GM19372 (cell line): ENCODE measurements around the gene BSND.
"Not testable (repeated sequence)": the region's sequence is repeated elsewhere in the genome, so short reads cannot be mapped to it uniquely, and the experiment has no call there.

Experiments
- ATAC-seq: cut with Tn5 transposase; IDR thresholded peaks from one replicate; pipeline ENCODE4 v1.9.1; 2021; ENCODE audit warnings: mild to moderate bottlenecking, low read depth, moderate library complexity; ENCODE audit not compliant: unreplicated experiment

BSND gene

GRCh38 chr1:54998677-54999076 is at the start of gene BSND:
Gene BSND, plus strand, starts transcription at chr1:54998933. Its CDS starts 254 bp downstream, at chr1:54999187.
- ATAC-seq, result peak; percentile 52

- no peak for ATAC-seq
Observed at GRCh38 chr1:54949053-54949452, 49.7 kb upstream of the BSND start.

GRCh38 chr1:54950006-54950368 is 48.7 kb upstream of the BSND start:
- no peak for ATAC-seq

- peak; percentile 58 for ATAC-seq
Observed at GRCh38 chr1:54950369-54951163, 48.2 kb upstream of the BSND start.

- ATAC-seq, result no peak
Observed at GRCh38 chr1:54951810-54952226, 46.9 kb upstream of the BSND start.

DNA sequence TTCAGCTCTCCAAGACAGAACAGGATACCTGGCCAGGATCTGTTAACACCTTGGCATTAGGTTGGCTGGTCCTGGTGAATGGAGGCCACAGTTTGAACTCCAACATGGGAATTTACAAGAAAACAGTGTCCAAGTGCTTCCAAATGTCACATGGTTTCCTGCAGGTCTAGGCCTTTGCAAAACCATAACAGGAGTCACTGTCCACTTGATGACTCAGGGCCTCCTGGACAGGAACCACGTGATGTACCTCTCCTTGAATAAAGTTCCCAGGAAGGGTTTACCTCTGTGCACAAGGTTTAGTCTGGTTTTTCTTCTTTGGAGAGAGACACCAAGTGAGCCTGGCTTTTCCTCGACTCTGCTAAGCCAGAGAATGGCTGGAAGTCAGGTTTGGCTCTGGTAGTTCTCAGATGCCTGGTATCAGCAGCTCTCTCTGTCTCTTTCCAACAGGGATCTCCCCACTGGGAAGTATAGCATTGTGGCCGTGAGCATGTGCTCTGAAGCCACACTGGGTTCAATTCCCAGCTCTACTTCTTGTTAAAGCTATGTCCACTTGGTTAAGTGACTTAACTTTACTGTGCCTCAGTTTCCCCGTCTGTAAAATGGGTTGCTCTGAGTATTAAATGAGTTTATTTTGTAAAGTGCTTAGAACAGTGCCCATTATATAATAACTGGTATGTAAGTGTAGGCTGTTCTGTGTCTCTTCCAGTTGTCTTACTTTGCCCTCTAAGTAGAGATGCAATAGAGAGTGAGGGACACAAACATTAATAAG is 45.6 kb upstream of the BSND start:
- no peak for ATAC-seq

GRCh38 chr1:54953846-54954245 is 44.9 kb upstream of the BSND start:
- ATAC-seq, result no peak

DNA sequence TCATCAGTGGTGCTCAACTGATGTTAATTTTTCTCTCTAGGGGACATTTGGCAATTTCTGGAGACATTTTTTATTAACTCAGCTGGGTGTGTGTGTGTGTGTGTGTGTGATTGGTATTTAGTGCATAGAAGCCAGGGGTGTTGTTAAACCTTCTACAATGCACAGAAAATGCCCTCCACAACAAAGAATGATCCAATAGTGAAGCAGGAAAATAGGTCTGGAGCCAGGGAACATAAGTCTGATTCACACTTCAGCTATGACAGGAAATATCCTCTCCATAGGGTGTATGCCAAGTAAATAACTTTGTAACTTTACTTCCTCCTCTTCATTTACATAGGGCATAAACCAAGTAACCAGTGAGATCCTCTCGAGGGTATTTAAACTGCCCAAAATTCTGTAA is 43.4 kb upstream of the BSND start:
- ATAC-seq, result no peak

DNA sequence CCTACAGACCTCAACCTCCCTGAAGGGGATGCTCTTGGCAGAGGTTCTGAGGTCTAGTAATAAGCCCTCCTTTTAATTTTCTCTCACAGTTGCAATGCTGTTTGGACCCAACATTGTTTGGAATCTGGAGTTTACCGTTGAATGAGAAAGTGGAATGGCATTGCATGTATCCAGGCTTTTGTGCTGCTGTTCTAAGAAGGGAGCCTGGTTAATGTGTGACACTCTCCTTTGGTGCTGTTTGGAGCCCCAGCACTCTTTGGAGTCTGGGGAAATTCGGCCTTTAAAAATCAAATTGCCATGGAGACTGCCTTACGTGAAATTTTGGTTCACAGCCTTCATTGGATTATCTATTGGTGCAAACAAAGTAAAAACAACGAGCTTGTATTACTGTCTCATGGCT is 42.0 kb upstream of the BSND start:
- ATAC-seq, result no peak

- no peak for ATAC-seq
Observed at GRCh38 chr1:54959241-54959640, 39.5 kb upstream of the BSND start.

DNA sequence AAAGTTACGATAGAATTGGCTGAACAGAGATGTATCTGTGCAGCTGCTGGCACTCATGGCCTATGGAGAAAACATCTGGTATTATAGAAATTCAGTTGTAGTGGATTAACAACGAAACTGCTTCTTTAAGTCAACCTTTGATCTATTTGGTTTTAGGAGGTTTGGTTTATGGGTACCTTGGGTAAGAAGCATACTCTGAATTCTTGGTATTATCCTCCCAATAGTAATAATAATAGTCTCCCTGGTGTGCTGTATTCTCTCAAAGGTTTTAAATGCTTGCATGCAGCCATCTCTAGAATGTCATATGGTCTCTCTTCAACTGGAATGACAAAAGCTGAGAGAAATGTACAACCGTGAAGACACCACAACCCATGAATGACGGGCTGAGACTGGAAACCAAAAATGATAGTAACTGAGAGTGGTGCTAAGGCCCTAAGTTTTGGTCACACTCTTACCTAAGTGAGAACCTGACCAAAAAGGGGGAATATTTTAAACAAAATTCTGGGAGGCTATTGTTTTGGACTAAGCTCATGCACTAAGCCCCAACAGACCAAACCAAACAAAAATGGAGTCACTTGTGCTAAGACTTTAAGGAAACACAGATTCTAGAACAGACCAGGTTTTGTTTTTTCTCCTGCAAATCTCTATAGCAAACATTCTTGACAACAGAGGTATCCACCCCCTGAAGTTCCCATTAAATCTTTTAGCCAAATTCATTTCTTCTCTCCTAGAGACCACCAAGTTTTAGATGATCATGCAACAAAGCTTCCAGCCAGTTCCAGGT is 35.9 kb upstream of the BSND start:
- ATAC-seq, result no peak

DNA sequence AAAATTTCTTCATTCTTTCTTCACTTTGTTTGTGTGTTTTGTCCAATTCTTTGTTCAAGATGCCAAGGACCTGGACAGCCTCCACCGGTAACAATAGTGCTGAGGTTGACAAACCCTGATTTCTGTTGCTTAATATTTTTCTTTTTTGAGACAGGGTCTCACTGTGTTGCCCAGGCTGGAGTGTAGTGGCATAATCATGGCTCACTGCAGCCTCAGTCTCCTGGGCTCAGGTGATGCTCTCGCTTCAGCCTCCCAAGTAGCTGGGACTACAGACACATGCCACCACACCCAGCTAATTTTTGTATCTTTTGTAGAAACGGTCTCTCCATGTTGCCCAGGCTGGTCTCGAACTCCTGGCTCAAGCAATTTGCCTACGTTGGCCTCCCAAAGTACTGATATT is 34.9 kb upstream of the BSND start:
- not testable (repeated sequence) for ATAC-seq

GRCh38 chr1:54965624-54966340 is 33.0 kb upstream of the BSND start:
- peak; percentile 61 for ATAC-seq

- ATAC-seq, result no peak
Observed at GRCh38 chr1:54967372-54967771, 31.4 kb upstream of the BSND start.

DNA sequence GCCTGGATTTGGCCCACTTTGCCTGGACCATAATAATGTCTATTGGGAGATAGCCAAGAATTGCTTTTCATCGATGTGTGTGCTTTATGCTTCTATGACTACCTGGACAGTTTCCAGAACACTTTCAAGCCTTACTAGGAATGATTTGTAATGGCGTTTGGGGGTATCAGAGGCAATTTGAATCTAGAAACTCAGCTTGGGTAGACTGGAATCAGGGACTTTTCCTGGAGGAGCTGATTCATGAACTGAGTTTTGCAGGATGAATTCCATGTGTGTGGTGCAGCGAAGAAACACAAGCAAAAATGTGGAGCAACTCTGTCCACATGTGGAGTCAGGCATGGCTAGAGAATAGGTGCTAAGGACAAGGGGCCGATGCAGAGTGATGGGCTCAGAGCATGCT is 30.2 kb upstream of the BSND start:
- ATAC-seq, result no peak

DNA sequence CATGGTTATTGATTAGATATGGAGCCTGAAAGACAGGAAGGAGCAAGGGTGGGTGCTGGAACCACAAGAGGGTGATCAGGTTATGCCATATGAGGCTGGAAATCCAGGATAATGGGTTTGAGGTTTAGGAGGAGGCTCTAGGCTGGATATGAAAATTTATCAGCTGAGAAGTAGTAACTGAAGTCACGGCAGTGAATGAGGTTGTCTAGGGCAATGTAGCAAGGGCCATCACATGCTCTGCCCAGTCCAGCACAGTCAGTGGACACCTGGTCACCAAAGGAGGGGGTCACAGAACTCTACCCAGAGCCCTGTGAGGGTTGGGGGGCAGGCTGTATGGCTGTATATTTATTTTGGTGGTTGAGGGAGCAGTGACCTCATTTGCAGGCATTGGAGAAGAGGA is 28.9 kb upstream of the BSND start:
- no peak for ATAC-seq

- ATAC-seq, result no peak
Observed at GRCh38 chr1:54970901-54971300, 27.8 kb upstream of the BSND start.

DNA sequence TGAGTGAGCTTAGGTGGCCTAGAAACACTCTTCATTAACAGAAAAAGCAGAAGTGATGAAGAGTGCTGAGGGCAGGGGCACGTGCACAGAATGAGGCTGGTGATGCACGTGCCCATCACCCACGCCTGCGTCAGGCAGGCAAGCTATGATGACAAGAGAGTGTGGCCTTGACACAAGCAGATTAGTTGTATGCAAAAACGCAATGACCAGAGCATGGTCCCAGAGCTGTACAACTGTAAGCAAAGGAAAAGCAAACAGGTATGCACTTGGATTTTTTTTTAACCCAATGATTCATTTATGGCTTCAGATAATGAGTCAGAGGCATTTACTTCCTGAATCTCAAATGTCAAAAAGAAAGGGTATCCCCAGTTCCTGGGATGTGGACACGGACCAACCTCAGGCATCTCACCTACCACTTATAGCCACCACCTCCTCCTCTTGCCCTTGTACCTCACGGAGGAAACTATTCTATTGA is 27.4 kb upstream of the BSND start:
- peak; percentile 53 for ATAC-seq

DNA sequence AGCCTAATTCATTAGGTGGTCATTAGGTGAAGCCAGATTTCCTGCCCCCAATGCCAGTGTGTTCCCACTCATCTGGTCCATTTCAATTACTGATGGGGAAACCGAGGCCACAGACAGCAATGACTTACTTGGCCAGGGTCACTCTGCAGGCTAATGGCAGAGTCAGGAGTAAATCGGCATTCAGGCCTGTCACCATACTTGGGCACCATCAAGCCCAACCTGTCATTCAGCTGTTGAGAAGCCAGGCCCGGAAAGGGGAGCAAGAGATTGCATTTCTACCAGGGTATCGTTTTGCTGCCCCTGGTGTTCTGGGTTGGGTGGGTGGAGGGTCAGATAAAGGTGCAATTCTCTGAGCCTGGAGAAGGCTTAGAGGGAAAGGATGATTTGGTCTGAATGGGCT is 26.3 kb upstream of the BSND start:
- no peak for ATAC-seq

DNA sequence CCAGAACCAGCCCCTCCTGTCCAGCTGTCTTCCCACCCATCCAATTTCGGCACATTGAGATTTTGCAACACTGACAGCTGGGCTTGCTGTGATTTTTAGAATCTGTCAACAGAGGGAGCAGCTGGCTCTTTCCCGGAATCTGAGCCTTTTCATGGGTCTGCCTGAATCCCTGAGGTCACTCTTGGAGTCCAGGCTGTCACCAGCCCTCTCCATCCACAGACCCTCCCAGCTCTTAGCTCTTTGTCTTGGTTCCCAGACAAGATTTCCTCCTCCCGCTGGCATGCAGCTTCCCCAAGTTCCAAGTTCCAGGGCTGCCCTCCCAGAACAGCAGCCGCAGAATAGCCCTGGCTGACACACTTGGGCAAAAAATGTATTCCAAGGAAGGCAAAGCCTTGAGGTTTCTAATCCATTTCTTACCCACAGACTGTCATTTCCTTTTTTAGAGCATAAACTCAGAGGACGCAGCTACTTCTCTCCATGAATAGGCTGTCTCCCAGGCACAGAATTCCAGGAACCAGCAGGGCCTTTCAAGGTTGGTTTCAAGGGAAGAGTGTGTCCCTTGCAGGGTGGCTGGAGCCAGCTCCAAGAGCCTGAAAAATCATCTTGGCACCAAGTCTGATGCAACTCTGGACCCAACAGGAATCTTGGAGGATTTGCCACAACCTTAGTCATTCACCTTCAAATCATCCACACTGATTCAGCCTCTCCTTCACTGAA is 25.4 kb upstream of the BSND start:
- ATAC-seq, result no peak
